NCI-H1436 treated with DMSO at 0.1 percent for 48 hours (cell line): ENCODE results near the gene RTF2.

Source experiments
- DNase-seq: peaks from one replicate; lab custom pipeline; 2025; lab: John Stamatoyannopoulos, UW

The RTF2 gene

DNA sequence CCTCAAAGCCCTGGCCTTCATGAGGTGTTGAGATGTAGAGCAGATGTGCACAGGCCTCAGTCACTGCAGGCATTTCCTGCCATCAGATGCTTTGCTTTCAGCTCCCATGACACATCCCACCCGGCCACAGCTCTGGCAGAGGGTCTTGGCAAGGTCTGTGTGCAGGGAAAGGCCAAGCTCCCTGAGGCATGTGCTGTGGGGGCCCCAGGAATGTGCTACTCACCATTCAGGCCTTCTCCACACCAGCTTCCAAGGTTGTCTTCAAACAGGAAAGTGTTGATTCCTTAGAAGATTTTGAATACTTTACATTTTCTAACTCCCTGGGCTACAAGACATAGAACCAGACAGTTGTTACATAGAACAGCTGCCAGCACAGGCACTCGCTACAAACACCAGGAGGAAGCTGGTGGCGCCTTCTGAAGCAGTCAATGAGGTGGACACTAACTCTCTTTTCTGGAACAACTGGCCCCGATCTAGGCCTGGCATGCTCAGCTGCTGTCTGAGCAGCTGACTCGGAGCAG lies 28.6 kb upstream of the RTF2 start:
- DNase-seq: no peak

DNA sequence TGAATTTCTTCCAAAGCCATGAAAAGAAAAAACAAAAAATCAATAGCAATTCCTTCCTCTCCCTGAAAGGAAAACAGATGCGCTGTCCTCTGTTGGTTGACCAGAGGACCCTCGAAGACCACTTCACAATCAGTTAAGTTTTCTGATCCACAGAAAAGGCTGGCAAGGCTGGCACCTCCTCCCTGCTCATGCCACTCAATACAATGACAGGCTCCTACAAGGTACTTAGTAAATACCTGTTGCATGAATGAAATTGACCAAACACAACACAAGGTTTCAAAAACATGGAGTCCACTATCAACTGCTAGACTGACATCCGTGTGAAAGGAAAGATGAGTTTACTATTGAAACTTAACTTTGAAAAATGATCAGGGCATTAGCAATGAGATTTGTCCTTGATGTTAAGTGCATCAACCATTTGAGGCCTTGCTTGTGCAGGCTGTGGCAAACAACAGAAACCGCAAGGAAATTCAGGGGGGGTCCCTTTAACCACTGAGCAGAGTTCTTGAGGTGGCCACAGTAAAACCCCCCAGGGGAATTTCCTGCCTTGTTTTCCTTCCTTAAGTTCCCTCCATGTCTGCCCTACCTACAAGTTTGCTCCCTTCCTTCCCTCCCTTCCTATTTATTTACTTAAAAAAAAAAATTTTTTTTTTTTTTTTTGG lies 27.9 kb upstream of the RTF2 start:
- DNase-seq: no peak

DNA sequence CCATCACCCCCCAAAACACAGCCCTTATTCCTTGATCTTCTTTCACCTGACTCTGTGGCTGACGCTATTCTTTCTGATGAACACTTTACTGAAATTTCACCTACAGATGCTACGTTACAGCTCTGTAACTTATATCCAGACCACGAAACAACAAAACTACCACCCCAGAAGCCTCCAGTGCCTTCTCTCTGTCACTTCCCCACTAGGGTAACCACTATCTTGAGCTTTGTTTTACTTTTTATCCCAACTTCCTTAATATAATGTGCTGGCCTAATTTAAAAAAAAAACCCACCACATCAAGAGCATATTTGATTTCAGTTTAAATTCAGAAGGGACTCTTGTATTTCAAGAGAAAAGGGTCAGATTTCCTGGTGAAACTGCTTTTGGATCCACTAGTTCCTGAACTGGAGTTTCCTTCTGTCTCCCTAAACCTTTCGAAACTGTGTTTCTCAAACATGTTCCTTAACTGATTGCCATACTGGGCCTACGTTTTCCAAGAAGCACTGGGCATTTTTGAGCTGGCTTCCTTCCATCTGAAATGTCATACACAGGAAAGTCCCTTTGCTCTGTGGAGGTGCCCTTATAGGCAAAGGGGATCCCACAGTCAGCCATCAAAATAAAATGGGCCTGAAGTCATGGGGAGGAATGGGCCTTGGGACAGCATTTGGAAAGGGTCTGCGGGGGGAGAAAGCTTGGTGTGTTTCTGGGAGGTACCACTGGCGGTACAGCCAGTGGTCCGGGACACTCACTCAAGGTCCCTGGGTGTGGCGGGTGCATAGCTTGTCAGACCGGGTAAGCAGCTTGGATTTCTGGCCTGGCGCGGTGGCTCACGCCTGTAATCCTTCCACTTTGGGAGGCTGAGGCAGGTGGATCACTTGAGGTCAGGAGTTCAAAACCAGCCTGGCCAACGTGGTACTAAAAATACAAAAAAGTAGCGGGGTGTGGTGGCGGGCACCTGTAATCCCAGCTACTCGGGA lies 25.8 kb upstream of the RTF2 start:
- DNase-seq: no peak

DNA sequence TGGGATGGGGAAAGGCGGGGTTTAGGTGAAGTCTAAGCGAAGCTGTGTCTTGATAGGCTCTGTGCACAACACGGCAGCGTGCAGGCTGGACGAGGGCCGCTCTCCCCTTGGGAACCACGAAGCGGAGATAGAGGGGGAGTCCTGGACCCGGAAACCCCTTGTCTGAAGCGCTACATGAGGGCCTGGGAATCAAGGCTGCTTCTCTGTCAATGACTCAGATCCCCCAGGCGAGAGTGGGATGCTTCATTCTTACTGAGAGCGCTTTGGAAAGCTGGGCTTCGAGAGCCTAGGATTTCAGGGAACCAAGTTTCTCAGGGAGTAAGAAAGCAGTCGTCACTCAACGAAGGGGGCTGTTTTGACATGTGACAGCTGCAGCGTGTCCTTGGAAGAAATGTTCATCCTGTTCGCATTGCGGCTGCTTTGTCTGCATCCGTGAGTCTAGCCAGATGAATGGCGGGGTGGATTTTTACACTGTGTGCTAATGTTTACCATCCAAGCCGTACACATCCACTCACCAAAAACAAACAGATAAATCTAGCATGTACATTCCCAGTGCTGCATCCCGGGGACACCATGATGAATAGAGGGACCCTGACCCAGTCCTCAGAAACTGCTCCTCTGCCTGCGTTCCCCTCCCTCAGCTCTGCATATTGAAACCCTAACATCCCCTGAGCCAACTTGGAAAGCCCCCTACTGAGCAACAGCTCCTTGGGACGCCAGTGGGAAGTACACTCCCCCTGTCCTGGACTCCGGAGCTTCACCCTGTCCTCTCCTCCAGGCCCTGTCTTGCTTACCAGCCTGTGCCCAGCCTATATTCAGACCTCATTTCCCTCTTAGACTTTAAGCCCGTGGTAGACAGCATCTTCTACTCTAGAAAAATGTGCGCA lies 24.5 kb upstream of the RTF2 start:
- DNase-seq: no peak

DNA sequence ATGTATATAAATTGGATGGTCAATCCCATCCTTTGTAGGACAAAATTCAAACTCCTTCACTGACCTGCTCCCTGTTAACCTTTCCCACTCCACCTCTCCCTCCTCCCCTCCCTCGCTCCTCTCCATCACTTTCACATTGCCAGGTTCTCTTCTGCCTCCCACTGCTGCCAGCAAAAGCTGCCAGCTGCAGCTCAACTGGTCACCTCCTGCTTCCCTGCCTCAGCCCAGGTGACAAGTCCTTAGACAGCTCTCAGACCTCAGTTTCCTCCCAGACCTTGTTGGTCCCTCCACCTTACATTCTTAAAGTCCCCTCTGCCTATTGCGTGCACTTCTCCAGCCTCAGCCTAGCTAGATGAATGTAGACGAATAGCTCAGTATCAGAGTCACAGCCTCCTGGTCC lies 23.3 kb upstream of the RTF2 start:
- DNase-seq: no peak

- no peak for DNase-seq
These were observed 22.9 kb upstream of the RTF2 start for GRCh38 chr20:56445540-56445939.

- DNase-seq: no peak
These were observed 21.2 kb upstream of the RTF2 start for GRCh38 chr20:56447227-56447626.

DNA sequence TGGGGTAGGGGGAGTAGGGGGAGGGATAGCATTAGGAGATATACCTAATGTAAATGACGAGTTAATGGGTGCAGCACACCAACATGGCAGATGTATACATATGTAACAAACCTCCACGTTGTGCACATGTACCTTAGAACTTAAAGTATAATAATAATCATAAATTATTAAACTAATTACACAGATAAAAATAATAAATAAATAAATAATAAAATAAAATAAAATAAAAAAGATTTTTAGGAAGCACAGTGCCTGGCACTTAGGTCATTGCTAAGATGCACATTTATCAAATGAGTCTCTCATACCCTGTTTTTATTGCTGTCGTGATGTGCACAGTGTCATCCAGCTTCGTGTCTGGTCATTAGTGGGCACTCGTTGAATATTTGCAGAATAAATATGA lies 19.0 kb upstream of the RTF2 start:
- no peak for DNase-seq

- no peak for DNase-seq
These were observed 17.2 kb upstream of the RTF2 start for GRCh38 chr20:56451056-56451765.

- DNase-seq: no peak
These were observed 15.1 kb upstream of the RTF2 start for GRCh38 chr20:56453352-56453751.

- DNase-seq: no peak
These were observed 13.7 kb upstream of the RTF2 start for GRCh38 chr20:56454754-56455153.

GRCh38 chr20:56458206-56458821 lies 10.1 kb upstream of the RTF2 start:
- no peak for DNase-seq

DNA sequence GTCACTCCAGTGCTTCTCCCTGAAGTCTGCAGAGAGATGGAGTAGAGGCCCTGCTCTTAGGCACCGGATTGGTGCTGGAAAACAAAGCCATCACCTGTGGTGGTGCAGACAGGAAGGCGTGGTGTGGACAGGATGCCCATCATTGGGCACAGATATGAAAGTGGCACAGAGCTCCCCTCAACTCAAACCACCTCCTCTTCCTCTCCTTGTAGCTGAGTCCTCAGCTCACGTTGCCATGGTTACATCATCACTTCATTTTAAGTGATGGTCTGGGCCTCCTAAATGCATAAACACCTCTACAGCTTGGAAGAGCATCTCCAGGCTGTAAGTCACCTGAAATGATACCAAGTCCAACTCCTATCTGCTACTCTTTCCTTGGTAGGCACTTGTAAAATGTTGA lies 8.0 kb upstream of the RTF2 start:
- DNase-seq: no peak

DNA sequence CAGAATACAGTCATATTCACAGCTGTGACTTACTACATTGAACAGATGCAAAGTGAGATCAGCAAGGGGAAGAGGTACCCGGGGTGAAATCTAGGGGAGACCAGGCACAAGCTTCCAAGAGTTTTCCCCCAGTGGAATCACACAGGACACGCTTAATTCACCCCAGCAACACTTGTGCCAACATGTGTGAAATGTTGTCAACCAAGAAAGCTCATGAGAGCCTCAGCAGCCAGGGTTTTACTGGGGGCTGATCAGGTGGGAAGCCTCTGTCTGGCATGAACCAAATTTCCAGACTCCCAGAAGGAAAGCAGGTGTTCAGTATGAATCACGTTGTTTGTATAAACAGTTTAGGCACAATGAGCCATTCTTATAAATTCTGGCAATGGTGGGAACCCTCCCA lies 6.9 kb upstream of the RTF2 start:
- DNase-seq: no peak

- no peak for DNase-seq
These were observed 5.0 kb upstream of the RTF2 start for GRCh38 chr20:56463428-56463827.

- no peak for DNase-seq
These were observed 2.4 kb upstream of the RTF2 start for GRCh38 chr20:56465997-56466396.

DNA sequence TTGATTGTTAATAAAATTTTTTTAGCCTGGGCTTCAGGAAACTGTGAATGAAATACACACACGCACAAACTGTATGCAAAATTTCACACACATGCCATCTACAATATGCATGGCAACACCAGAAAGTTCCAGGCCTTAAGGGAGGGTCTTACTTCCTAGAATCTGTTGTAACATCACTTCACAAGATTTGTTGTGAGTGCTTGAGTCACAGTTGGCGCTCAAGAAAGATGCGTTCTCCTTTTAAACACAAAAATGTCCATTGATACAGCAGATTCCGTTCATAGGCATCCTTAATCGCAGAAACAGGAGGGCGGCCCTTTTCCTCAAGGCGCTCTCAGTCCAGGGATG lies 485 bp upstream of the RTF2 start:
- no peak for DNase-seq

GRCh38 chr20:56469077-56469449 lies 636 bp downstream of the RTF2 start:
- DNase-seq: no peak

DNA sequence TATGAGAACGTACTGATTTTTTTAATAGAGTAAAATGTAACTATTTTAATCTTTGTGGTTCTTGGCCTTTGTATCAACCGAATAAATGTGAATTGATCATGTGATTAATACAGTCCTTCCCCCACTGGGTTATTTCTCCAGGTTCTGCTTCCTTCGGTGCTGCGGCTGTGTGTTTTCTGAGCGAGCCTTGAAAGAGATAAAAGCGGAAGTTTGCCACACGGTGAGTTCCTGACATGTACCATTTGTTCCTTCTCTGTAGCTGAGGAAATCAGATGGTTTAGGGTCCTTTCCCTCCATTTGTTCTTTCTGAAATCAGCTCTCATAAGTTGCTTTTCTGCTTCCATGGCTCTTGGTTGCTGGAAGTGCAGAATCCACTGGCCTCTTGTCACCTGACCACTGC lies 15.5 kb downstream of the RTF2 start:
- no peak for DNase-seq

- DNase-seq: no peak
These were observed 18.8 kb downstream of the RTF2 start for GRCh38 chr20:56487216-56487615.

- no peak for DNase-seq
These were observed 20.1 kb downstream of the RTF2 start for GRCh38 chr20:56488566-56488965.
